GM10248 (cell line): ENCODE data around the gene ACVRL1.

Experiments used
- CTCF ChIA-PET: fragments of 300-600 bp; sonication (Branson Sonifier 250); formaldehyde crosslinking; extraction: SDS; loops from one replicate; lab custom pipeline; 2021; ENCODE audit warnings: antibody characterized with exemption; lab: Yijun Ruan, JAX
- POLR2A ChIA-PET: fragments of 350-650 bp; sonication (Branson Sonifier 250); formaldehyde crosslinking; extraction: SDS; loops from one replicate; lab custom pipeline; 2020; ENCODE audit warnings: antibody characterized with exemption; lab: Yijun Ruan, JAX
- DNase-seq: peaks from one replicate; pipeline ENCODE4 v3.0.0; 2012; ENCODE audit errors: extremely low spot score
- TF ChIP-seq, protein P1 (sequence below): IDR thresholded peaks from 2 replicates; pipeline ENCODE4 v1.5.1; 2012; ENCODE audit warnings: mild to moderate bottlenecking, low read depth; ENCODE audit errors: extremely low read depth, missing control alignments, control extremely low read depth

Gene ACVRL1

DNA sequence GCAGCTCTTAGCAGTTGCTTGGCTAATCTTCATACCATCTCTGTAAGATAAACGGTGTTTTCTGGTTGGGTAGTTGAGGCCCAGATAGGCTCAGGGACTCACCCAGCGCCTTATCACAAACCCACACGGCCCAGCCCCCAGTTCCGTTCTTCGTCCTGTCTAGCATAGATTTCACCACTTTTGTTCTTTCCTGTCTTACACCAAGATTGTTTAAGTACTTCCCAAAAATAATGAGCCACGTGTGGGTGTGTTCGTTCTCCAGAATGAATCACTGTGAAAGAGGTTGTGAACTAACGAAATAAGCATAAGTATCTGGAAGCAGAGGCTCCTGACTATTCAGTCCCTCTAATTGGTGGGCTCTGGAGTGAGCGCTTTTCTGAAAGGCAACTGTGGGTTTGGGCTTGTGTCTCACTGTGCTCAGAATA lies 65.6 kb downstream of the ACVRL1 start:
- TF ChIP-seq, protein P1, sequence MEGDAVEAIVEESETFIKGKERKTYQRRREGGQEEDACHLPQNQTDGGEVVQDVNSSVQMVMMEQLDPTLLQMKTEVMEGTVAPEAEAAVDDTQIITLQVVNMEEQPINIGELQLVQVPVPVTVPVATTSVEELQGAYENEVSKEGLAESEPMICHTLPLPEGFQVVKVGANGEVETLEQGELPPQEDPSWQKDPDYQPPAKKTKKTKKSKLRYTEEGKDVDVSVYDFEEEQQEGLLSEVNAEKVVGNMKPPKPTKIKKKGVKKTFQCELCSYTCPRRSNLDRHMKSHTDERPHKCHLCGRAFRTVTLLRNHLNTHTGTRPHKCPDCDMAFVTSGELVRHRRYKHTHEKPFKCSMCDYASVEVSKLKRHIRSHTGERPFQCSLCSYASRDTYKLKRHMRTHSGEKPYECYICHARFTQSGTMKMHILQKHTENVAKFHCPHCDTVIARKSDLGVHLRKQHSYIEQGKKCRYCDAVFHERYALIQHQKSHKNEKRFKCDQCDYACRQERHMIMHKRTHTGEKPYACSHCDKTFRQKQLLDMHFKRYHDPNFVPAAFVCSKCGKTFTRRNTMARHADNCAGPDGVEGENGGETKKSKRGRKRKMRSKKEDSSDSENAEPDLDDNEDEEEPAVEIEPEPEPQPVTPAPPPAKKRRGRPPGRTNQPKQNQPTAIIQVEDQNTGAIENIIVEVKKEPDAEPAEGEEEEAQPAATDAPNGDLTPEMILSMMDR = no peak
- ChIA-PET CTCF (interaction anchor here (0.9 to 3.1 kb wide), 4 partner anchors 9 to 50 kb away, joined by 3 to 25 read pairs (median 6); no protein-coding TSS in a partner anchor), POLR2A (no interaction called here)
- no peak for DNase-seq
